Mammary epithelial cell (primary cell): ENCODE data around the gene SLC16A14.

Experiments used
- EZH2 ChIP-seq: IDR thresholded peaks from 2 replicates; pipeline ENCODE4 v1.6.1; 2012; ENCODE audit warnings: low read length, inconsistent platforms, borderline replicate concordance
- TF ChIP-seq, protein P1 (sequence below), 2 donors: IDR thresholded peaks in 1 of 2; conservative IDR thresholded peaks in 1 of 2; 2 replicates each; pipeline ENCODE4 v1.5.1; 2011 to 2012; ENCODE audit warnings: inconsistent platforms in 2 of 2, low read length in 2 of 2, mild to moderate bottlenecking in 2 of 2, control low read depth in 1 of 2, low read depth in 1 of 2; ENCODE audit not compliant: insufficient read depth in 1 of 2; ENCODE audit errors: extremely low read depth in 1 of 2

DNA sequence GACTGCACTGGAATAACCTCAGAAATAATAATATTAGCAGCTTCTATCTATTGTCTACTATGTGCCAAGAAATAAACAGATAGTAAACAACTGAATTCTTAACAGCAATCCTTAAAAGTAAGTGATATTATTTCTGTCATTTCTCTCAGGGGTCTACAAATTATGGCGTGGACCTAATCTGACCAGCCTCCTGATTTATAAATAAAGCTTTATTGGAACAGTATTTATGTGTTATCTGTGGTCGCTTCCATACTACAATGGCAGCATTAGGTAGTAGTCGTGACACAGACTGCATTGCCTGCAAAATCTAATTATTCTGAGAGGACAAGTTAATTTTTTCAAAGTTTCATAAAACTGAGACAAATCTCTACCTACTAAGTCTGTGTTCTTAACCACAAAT, 49.0 kb downstream of the SLC16A14 start:
- TF ChIP-seq, protein P1, sequence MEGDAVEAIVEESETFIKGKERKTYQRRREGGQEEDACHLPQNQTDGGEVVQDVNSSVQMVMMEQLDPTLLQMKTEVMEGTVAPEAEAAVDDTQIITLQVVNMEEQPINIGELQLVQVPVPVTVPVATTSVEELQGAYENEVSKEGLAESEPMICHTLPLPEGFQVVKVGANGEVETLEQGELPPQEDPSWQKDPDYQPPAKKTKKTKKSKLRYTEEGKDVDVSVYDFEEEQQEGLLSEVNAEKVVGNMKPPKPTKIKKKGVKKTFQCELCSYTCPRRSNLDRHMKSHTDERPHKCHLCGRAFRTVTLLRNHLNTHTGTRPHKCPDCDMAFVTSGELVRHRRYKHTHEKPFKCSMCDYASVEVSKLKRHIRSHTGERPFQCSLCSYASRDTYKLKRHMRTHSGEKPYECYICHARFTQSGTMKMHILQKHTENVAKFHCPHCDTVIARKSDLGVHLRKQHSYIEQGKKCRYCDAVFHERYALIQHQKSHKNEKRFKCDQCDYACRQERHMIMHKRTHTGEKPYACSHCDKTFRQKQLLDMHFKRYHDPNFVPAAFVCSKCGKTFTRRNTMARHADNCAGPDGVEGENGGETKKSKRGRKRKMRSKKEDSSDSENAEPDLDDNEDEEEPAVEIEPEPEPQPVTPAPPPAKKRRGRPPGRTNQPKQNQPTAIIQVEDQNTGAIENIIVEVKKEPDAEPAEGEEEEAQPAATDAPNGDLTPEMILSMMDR (conservative IDR thresholded peaks at IDR 0.05 in 1 of 2, IDR thresholded peaks at IDR 0.05 in 1 of 2; ENCODE audit: extremely low read depth in 1 of 2, insufficient read depth in 1 of 2, low read depth in 1 of 2, low read length in 2 of 2): no peak
- TF ChIP-seq EZH2: no peak
